Activated CD8-positive, alpha-beta memory T cell treated with anti-CD3 and anti-CD28 coated beads for 4 hours (primary cell): ENCODE measurements around the gene GNG3.
"Not testable (repeated sequence)": the region's sequence is repeated elsewhere in the genome, so short reads cannot be mapped to it uniquely, and the experiment has no call there.

Experiments
- DNase-seq, 2 donors: peaks; one replicate each; pipeline ENCODE4 v3.0.0-alpha.2; 2020; ENCODE audit warnings: low read depth in 2 of 2

The GNG3 gene

GRCh38 chr11:62687508-62688396 lies 19.7 kb upstream of the GNG3 start:
- no peak for DNase-seq

GRCh38 chr11:62688491-62688890 lies 19.0 kb upstream of the GNG3 start:
- no peak for DNase-seq

- no peak for DNase-seq
These were observed 17.9 kb upstream of the GNG3 start, which contains the start of gene LRRN4CL for GRCh38 chr11:62689421-62690183. LRRN4CL (minus strand) TSS chr11:62689530; CDS start chr11:62688508, 1,022 bp downstream.

GRCh38 chr11:62693624-62694023 lies 13.9 kb upstream of the GNG3 start:
- DNase-seq, result not testable (repeated sequence)

GRCh38 chr11:62694455-62695167 lies 12.9 kb upstream of the GNG3 start:
- peak; percentile 48 to 66 for DNase-seq

GRCh38 chr11:62702246-62702645 lies 5.2 kb upstream of the GNG3 start:
- DNase-seq, result no peak

GRCh38 chr11:62703921-62704320 lies 3.6 kb upstream of the GNG3 start:
- not testable (repeated sequence) for DNase-seq

GRCh38 chr11:62705413-62705812 lies 2.1 kb upstream of the GNG3 start:
- no peak for DNase-seq

- DNase-seq, result peak; percentile 89 to 91
These were observed 1.3 kb upstream of the GNG3 start for GRCh38 chr11:62705880-62706849.

- DNase-seq, result no peak
These were observed 627 bp upstream of the GNG3 start for GRCh38 chr11:62706850-62707247.

GRCh38 chr11:62708392-62708791 lies 916 bp downstream of the GNG3 start:
- DNase-seq, result no peak

GRCh38 chr11:62708793-62709192 lies 1.3 kb downstream of the GNG3 start:
- DNase-seq, result no peak

GRCh38 chr11:62709247-62710000 lies 1.9 kb downstream of the GNG3 start:
- DNase-seq, result peak; percentile 92 to 96

GRCh38 chr11:62710001-62710345 lies 2.5 kb downstream of the GNG3 start:
- no peak for DNase-seq

GRCh38 chr11:62712276-62712812 lies 4.9 kb downstream of the GNG3 start:
- no peak for DNase-seq

- DNase-seq, result no peak
These were observed 5.4 kb downstream of the GNG3 start for GRCh38 chr11:62712861-62713260.

- DNase-seq, result no peak
These were observed 5.9 kb downstream of the GNG3 start for GRCh38 chr11:62713343-62713742.

GRCh38 chr11:62715150-62716130 lies 8.0 kb downstream of the GNG3 start:
- DNase-seq, result no peak

GRCh38 chr11:62716206-62716605 lies 8.7 kb downstream of the GNG3 start:
- no peak for DNase-seq
